IMR-90 (cell line): Measurements from ENCODE around the gene ZNF471. TPM values are rescaled to one million over a fixed set of nuclear protein-coding genes. Genes with fewer than 3 reads are reported as not detected.
A peak's percentile ranks its signal among the peaks of the same experiment; 100 is the strongest.

Experiments
- ATAC-seq: fragments of 200-7000 bp; cut with Tn5 transposase; 2 replicates; pipeline ENCODE4 v1.9.1; 2020; ENCODE audit warnings: low read depth, mild to moderate bottlenecking, moderate library complexity
- BruUV-seq: library from RNA; stranded (reverse); fragments of 400-500 nt; replicated peaks from 2 replicates; lab custom pipeline; 2021; lab: Mats Ljungman, UMichigan
- CTCF ChIA-PET: fragments of 300-600 bp; formaldehyde crosslinking; extraction: SDS; loops from one replicate; lab custom pipeline; 2021; ENCODE audit warnings: antibody characterized with exemption; lab: Yijun Ruan, JAX
- POLR2A ChIA-PET: fragments of 300-600 bp; sonication (Branson Sonifier 250); formaldehyde crosslinking; loops from one replicate; lab custom pipeline; 2022; ENCODE audit warnings: antibody characterized with exemption; ENCODE audit not compliant: unreplicated experiment; lab: Charles Lee
- DNase-seq: peaks from one replicate; pipeline ENCODE4 v3.0.0; 2013
- H2AFZ ChIP-seq: replicated peaks from 2 replicates; pipeline ENCODE3; 2013; ENCODE audit warnings: low read length, mild to moderate bottlenecking; ENCODE audit not compliant: poor library complexity
- H2AK5ac ChIP-seq: 2 replicates; pipeline ENCODE4 v1.6.1; 2013; ENCODE audit warnings: low read depth, low read length, inconsistent platforms
- H2AK9ac ChIP-seq: replicated peaks from 2 replicates; pipeline ENCODE3; 2013; ENCODE audit warnings: mild to moderate bottlenecking, low read depth, low read length, moderate library complexity; ENCODE audit not compliant: poor library complexity
- H2BK120ac ChIP-seq: 2 replicates; pipeline ENCODE4 v1.6.1; 2013; ENCODE audit warnings: low read depth, low read length, inconsistent platforms
- H2BK15ac ChIP-seq: 3 replicates; pipeline ENCODE4 v1.6.1; 2013; ENCODE audit warnings: low read depth, low read length, inconsistent platforms
- H2BK20ac ChIP-seq: 2 replicates; pipeline ENCODE4 v1.6.1; 2013; ENCODE audit warnings: low read depth, mild to moderate bottlenecking, inconsistent platforms, low read length, moderate library complexity
- H2BK5ac ChIP-seq: 2 replicates; pipeline ENCODE4 v1.6.1; 2013; ENCODE audit warnings: mild to moderate bottlenecking, low read depth, low read length, inconsistent platforms; ENCODE audit not compliant: poor library complexity, severe bottlenecking
- H3K14ac ChIP-seq: replicated peaks from 2 replicates; pipeline ENCODE4 v1.6.1; 2013; ENCODE audit warnings: low read depth, low read length, inconsistent platforms
- H3K18ac ChIP-seq: 2 replicates; pipeline ENCODE4 v1.6.1; 2013; ENCODE audit warnings: low read depth, low read length, control low read depth
- H3K23ac ChIP-seq: 2 replicates; pipeline ENCODE4 v1.6.1; 2013; ENCODE audit warnings: low read depth, low read length, inconsistent platforms
- H3K27ac ChIP-seq: 2 replicates; pipeline ENCODE4 v1.5.1; 2013; ENCODE audit warnings: mild to moderate bottlenecking, control low read depth, low read length; ENCODE audit not compliant: insufficient read depth
- H3K27me3 ChIP-seq: 2 replicates; pipeline ENCODE4 v1.6.1; 2013; ENCODE audit warnings: low read length; ENCODE audit not compliant: control insufficient read depth, insufficient read depth
- H3K36me3 ChIP-seq: 2 replicates; pipeline ENCODE4 v1.6.1; 2013; ENCODE audit warnings: low read length, mixed read lengths; ENCODE audit not compliant: control insufficient read depth, insufficient read depth
- H3K4ac ChIP-seq: 2 replicates; pipeline ENCODE4 v1.6.1; 2013; ENCODE audit warnings: low read depth, low read length, inconsistent platforms
- H3K4me1 ChIP-seq: 2 replicates; pipeline ENCODE4 v1.6.1; 2013; ENCODE audit warnings: low read length, mixed read lengths; ENCODE audit not compliant: control insufficient read depth, insufficient read depth
- H3K4me2 ChIP-seq: 2 replicates; pipeline ENCODE4 v1.6.1; 2013; ENCODE audit warnings: low read depth, mild to moderate bottlenecking, control low read depth, low read length, moderate library complexity
- H3K4me3 ChIP-seq: 2 replicates; pipeline ENCODE4 v1.5.1; 2013; ENCODE audit warnings: low read depth, mild to moderate bottlenecking, control low read depth, low read length, moderate library complexity; ENCODE audit not compliant: insufficient read depth
- H3K56ac ChIP-seq: 2 replicates; pipeline ENCODE4 v1.6.1; 2013; ENCODE audit warnings: low read length, inconsistent platforms; ENCODE audit not compliant: insufficient read depth; ENCODE audit errors: extremely low read depth
- H3K79me1 ChIP-seq, 2 experiments: 2 replicates each; pipeline ENCODE4 v1.6.1; 2013; ENCODE audit warnings: low read length in 2 of 2, inconsistent platforms in 1 of 2, low read depth in 1 of 2
- H3K9ac ChIP-seq: 2 replicates; pipeline ENCODE4 v1.6.1; 2013; ENCODE audit warnings: low read depth, low read length, control low read depth
- H3K9me1 ChIP-seq: 2 replicates; pipeline ENCODE4 v1.6.1; 2013; ENCODE audit warnings: low read length, inconsistent platforms; ENCODE audit not compliant: insufficient read depth
- H3K9me3 ChIP-seq: 2 replicates; pipeline ENCODE4 v1.6.1; 2013; ENCODE audit warnings: low read length; ENCODE audit not compliant: control insufficient read depth, insufficient read depth
- H4K20me1 ChIP-seq: 2 replicates; pipeline ENCODE4 v1.6.1; 2013; ENCODE audit warnings: low read length, inconsistent platforms; ENCODE audit not compliant: insufficient read depth
- H4K5ac ChIP-seq: 2 replicates; pipeline ENCODE4 v1.6.1; 2013; ENCODE audit warnings: mild to moderate bottlenecking, low read depth, low read length, control low read depth
- H4K8ac ChIP-seq, 2 experiments: 2 replicates each; pipeline ENCODE4 v1.6.1; 2013; ENCODE audit warnings: low read depth in 2 of 2, low read length in 2 of 2, control low read depth in 1 of 2, inconsistent platforms in 1 of 2
- H4K91ac ChIP-seq: 2 replicates; pipeline ENCODE4 v1.6.1; 2013; ENCODE audit warnings: low read depth, low read length, inconsistent platforms; ENCODE audit not compliant: insufficient read depth
- BHLHE40 ChIP-seq: fragments of 150-350 bp; IDR thresholded peaks from 2 replicates; pipeline ENCODE4 v1.6.1; 2016; ENCODE audit warnings: mild to moderate bottlenecking, low read depth, low read length
- CEBPB ChIP-seq: IDR thresholded peaks from 2 replicates; pipeline ENCODE4 v1.6.1; 2012; ENCODE audit warnings: low read depth, low read length, improper control_type of control experiment
- CHD1 ChIP-seq: IDR thresholded peaks from 2 replicates; pipeline ENCODE4 v1.6.1; 2012; ENCODE audit warnings: low read depth, low read length, improper control_type of control experiment
- FOS ChIP-seq: fragments of 150-350 bp; IDR thresholded peaks from 2 replicates; pipeline ENCODE4 v1.6.1; 2016; ENCODE audit warnings: low read depth, low read length
- MAFK ChIP-seq: IDR thresholded peaks from 2 replicates; pipeline ENCODE4 v1.6.1; 2012; ENCODE audit warnings: low read depth, low read length, improper control_type of control experiment
- MAZ ChIP-seq: IDR thresholded peaks from 2 replicates; pipeline ENCODE4 v1.6.1; 2012; ENCODE audit warnings: low read depth, mild to moderate bottlenecking, low read length, improper control_type of control experiment, moderate library complexity, borderline replicate concordance
- MXI1 ChIP-seq: IDR thresholded peaks from 2 replicates; pipeline ENCODE4 v1.6.1; 2012; ENCODE audit warnings: low read depth, mild to moderate bottlenecking, low read length, moderate library complexity, borderline replicate concordance
- NFE2L2 ChIP-seq: fragments of 150-350 bp; IDR thresholded peaks from 2 replicates; pipeline ENCODE4 v1.6.1; 2016; ENCODE audit warnings: low read depth, mild to moderate bottlenecking, low read length
- POLR2A ChIP-seq: IDR thresholded peaks from 2 replicates; pipeline ENCODE4 v1.6.1; 2012; ENCODE audit warnings: mild to moderate bottlenecking, low read depth, low read length
- RAD21 ChIP-seq: IDR thresholded peaks from 2 replicates; pipeline ENCODE4 v1.6.1; 2012; ENCODE audit warnings: low read length, improper control_type of control experiment
- RCOR1 ChIP-seq: IDR thresholded peaks from 2 replicates; pipeline ENCODE4 v1.6.1; 2012; ENCODE audit warnings: mild to moderate bottlenecking, low read length, improper control_type of control experiment; ENCODE audit not compliant: insufficient replicate concordance
- RFX5 ChIP-seq: IDR thresholded peaks from 2 replicates; pipeline ENCODE4 v1.8.0; 2012; ENCODE audit warnings: low read depth, mild to moderate bottlenecking, low read length, moderate library complexity
- SMC3 ChIP-seq: fragments of 150-350 bp; IDR thresholded peaks from 2 replicates; pipeline ENCODE4 v1.6.1; 2016; ENCODE audit warnings: low read depth, mild to moderate bottlenecking, antibody characterized with exemption, low read length, moderate library complexity
- WGBS, 2 experiments: methylation state at CpG; one replicate each; pipeline versions ENCODE4 v1.1.5 to v1.1.7; 2013; ENCODE audit warnings: missing lambda C conversion rate in 2 of 2; ENCODE audit not compliant: insufficient read length in 1 of 2; ENCODE audit errors: extremely low coverage in 2 of 2; 5-methylcytosine and 5-hydroxymethylcytosine counted together
- dilution Hi-C: fragments of 300-500 bp; cut with HindIII; formaldehyde crosslinking; loops from one replicate; pipeline ENCODE4 v1.14.3; 2018; ENCODE audit warnings: low sequenced_read_pairs; ENCODE audit not compliant: unreplicated experiment
- in situ Hi-C: fragments of 300-500 bp; cut with MboI; formaldehyde crosslinking; loops from 3 replicates; pipeline ENCODE4 v1.14.3; 2019; ENCODE audit warnings: low sequenced_read_pairs, inconsistent platforms, mixed read lengths
- intact Hi-C: fragments of 100-400 bp; cut with micrococcal nuclease; formaldehyde crosslinking; loops from 2 replicates; pipeline ENCODE4 v1.10.0; 2022
- polyA plus RNA-seq, 3 experiments: library from polyadenylated mRNA; depleted of rRNA; stranded (reverse); fragments of >200 nt; gene quantifications; 2 replicates each; pipeline ENCODE4 v1.2.3, GENCODE V29; 2012; ENCODE audit warnings: low replicate concordance in 1 of 3
- total RNA-seq: library from RNA; depleted of rRNA; stranded (reverse); fragments of >200 nt; gene quantifications from 2 replicates; pipeline ENCODE4 v1.2.3, GENCODE V29; 2012
- TF ChIP-seq, protein P1 (sequence below): conservative IDR thresholded peaks from 2 replicates; pipeline ENCODE4 v1.5.1; 2012; ENCODE audit warnings: mild to moderate bottlenecking, low read depth, low read length, improper control_type of control experiment
- TF ChIP-seq, protein P2 (sequence below): fragments of 150-350 bp; IDR thresholded peaks from 2 replicates; pipeline ENCODE4 v1.6.1; 2016; ENCODE audit warnings: low read depth, mild to moderate bottlenecking, low read length, moderate library complexity, borderline replicate concordance
- TF ChIP-seq, protein P3 (sequence below): fragments of 150-350 bp; IDR thresholded peaks from 2 replicates; pipeline ENCODE4 v1.6.1; 2017; ENCODE audit warnings: mild to moderate bottlenecking, antibody characterized with exemption, low read length, low read depth

The ZNF471 gene
- total and polyA plus RNA-seq, 2 of the 4 experiments (the other 2 are of a cell fraction), result 2.3 to 2.5 TPM

DNA sequence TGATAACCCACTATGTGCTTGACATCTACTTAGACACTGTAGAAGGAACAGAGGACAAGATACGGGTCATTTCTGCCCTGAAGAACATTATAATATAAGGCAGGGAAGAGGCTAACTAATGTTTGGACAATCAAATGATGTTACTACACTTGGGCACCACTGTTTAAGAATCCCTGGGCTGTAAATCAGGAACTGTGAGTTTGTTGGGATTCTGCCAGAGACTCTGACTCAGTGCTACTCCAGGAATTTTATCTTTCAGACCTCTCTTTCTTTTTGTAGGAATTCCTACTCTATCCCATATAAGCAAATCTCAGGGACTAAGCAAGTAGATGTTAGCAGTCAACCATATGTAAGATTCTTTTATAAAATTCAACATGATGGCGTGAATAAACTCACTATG lies 3.1 kb upstream of the ZNF471 start:
- H3K4me3 ChIP-seq, result no peak overlapping the region
- no peak overlapping the region for H3K9ac ChIP-seq
- no peak overlapping the region for H3K14ac ChIP-seq
- H3K4me1 ChIP-seq, result peaks cover 3% of the 10 kb centered on the region
- no peak overlapping the region for H3K27ac ChIP-seq
- no peak overlapping the region for H2BK120ac ChIP-seq
- H2AK5ac ChIP-seq, result no peak overlapping the region
- H4K5ac ChIP-seq, result no peak overlapping the region
- H3K9me1 ChIP-seq, result peaks cover 7% of the 10 kb centered on the region
- POLR2A ChIA-PET, result no interaction called here
- dilution Hi-C loops, result no loop called here
- H2BK15ac ChIP-seq, result no peak overlapping the region
- no peak overlapping the region for H2BK5ac ChIP-seq
- in situ Hi-C loops, result no loop called here
- H3K4ac ChIP-seq, result no peak overlapping the region
- no peaks in the 10 kb centered on the region; the same call in 1 of the 2 replicates for H3K36me3 ChIP-seq
- no peaks in the 10 kb centered on the region for H4K20me1 ChIP-seq
- H4K8ac ChIP-seq, result no peak overlapping the region
- TF ChIP-seq, protein P1, sequence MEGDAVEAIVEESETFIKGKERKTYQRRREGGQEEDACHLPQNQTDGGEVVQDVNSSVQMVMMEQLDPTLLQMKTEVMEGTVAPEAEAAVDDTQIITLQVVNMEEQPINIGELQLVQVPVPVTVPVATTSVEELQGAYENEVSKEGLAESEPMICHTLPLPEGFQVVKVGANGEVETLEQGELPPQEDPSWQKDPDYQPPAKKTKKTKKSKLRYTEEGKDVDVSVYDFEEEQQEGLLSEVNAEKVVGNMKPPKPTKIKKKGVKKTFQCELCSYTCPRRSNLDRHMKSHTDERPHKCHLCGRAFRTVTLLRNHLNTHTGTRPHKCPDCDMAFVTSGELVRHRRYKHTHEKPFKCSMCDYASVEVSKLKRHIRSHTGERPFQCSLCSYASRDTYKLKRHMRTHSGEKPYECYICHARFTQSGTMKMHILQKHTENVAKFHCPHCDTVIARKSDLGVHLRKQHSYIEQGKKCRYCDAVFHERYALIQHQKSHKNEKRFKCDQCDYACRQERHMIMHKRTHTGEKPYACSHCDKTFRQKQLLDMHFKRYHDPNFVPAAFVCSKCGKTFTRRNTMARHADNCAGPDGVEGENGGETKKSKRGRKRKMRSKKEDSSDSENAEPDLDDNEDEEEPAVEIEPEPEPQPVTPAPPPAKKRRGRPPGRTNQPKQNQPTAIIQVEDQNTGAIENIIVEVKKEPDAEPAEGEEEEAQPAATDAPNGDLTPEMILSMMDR, result no peak
- TF ChIP-seq MAZ, result no peak
- no peak for TF ChIP-seq MAFK
- TF ChIP-seq FOS, result no peak
- no peak for TF ChIP-seq RCOR1
- TF ChIP-seq SMC3, result no peak
- TF ChIP-seq NFE2L2, result no peak
- TF ChIP-seq, protein P2, sequence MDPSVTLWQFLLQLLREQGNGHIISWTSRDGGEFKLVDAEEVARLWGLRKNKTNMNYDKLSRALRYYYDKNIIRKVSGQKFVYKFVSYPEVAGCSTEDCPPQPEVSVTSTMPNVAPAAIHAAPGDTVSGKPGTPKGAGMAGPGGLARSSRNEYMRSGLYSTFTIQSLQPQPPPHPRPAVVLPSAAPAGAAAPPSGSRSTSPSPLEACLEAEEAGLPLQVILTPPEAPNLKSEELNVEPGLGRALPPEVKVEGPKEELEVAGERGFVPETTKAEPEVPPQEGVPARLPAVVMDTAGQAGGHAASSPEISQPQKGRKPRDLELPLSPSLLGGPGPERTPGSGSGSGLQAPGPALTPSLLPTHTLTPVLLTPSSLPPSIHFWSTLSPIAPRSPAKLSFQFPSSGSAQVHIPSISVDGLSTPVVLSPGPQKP, result no peak
- TF ChIP-seq CEBPB, result no peak
- no peak for TF ChIP-seq POLR2A
- TF ChIP-seq RFX5, result no peak
- no peak for TF ChIP-seq CHD1
- TF ChIP-seq, protein P3, sequence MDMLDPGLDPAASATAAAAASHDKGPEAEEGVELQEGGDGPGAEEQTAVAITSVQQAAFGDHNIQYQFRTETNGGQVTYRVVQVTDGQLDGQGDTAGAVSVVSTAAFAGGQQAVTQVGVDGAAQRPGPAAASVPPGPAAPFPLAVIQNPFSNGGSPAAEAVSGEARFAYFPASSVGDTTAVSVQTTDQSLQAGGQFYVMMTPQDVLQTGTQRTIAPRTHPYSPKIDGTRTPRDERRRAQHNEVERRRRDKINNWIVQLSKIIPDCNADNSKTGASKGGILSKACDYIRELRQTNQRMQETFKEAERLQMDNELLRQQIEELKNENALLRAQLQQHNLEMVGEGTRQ, result no peak
- no peak for TF ChIP-seq MXI1
- no peak for TF ChIP-seq BHLHE40
- TF ChIP-seq RAD21, result no peak
- WGBS, 2 experiments, result no CpG with 5 or more reads among the region's 2 CpGs
- H3K56ac ChIP-seq, result no peak overlapping the region
- no peak overlapping the region for H3K18ac ChIP-seq
- no TSS peak for BruUV-seq
- H2AK9ac ChIP-seq, result no peak overlapping the region
- H2BK20ac ChIP-seq, result no peak overlapping the region
- no peak overlapping the region for H4K91ac ChIP-seq
- H3K4me2 ChIP-seq, result no peak overlapping the region
- H3K27me3 ChIP-seq, result no peaks in the 10 kb centered on the region
- H2AFZ ChIP-seq, result no peak overlapping the region
- H3K79me1 ChIP-seq, result peaks cover 8 to 10% of the 10 kb centered on the region in 2 experiments
- DNase-seq (peak; percentile 68), ATAC-seq (no peak)
- H3K23ac ChIP-seq, result no peak overlapping the region
- CTCF ChIA-PET, result interaction anchor here (1.2 kb wide), 1 partner anchor 16 kb away, joined by 3 read pairs; no protein-coding TSS in a partner anchor
- intact Hi-C loops, result no loop called here
- peaks cover 8% of the 10 kb centered on the region for H3K9me3 ChIP-seq
